ENCODE measurements around the gene CUL4A. TPM values are rescaled to one million over a fixed set of nuclear protein-coding genes. Genes with fewer than 3 reads are reported as not detected.

Gene CUL4A
- total and polyA plus RNA-seq, 2 donors (not counting 1 experiment from before 2014, with no cell fraction given): 37.5 to 80.4 TPM

GRCh38 chr13:113243847-113244246, 34.4 kb downstream of the CUL4A start:
- H3K4me1 ChIP-seq (ENCODE audit: control insufficient read depth in 2 of 2, insufficient read depth in 2 of 2, low read length in 2 of 2): no peaks in the 10 kb centered on the region
- no peaks in the 10 kb centered on the region for H3K27me3 ChIP-seq (replicated peaks in 1 of 4; ENCODE audit: control extremely low read depth in 1 of 4, control insufficient read depth in 3 of 4, insufficient read depth in 4 of 4, low read length in 3 of 4)
- H3K79me2 ChIP-seq (ENCODE audit: control insufficient read depth, insufficient read depth, low read length): no peaks in the 10 kb centered on the region
- H3K4me2 ChIP-seq (replicated peaks; ENCODE audit: low read depth, low read length, poor library complexity, severe bottlenecking): no peak overlapping the region
- ChIA-PET CTCF (no interaction called here), POLR2A (no interaction called here)
- no peak overlapping the region for H3K27ac ChIP-seq (ENCODE audit: low read length in 2 of 2)
- 90% methylated on average over 3 of the region's 6 CpGs for WGBS (ENCODE audit: insufficient coverage)
- no peaks in the 10 kb centered on the region for H3K9me3 ChIP-seq (ENCODE audit: control extremely low read depth in 1 of 3, control insufficient read depth in 2 of 3, insufficient read depth in 1 of 3, low read length in 2 of 3)
- H3K9me3 Mint-ChIP-seq (ENCODE audit: insufficient read depth): no peaks in the 10 kb centered on the region
- H3K27ac Mint-ChIP-seq: no peak overlapping the region
- H3K4me3 Mint-ChIP-seq: no peak overlapping the region
- intact Hi-C loops (cut with micrococcal nuclease): no loop called here
- ATAC-seq (ENCODE audit: low read depth): no peak
- peaks cover 4 to 86% of the 10 kb centered on the region in 2 experiments for H3K36me3 ChIP-seq (replicated peaks in 1 of 2; ENCODE audit: control extremely low read depth in 1 of 2, control insufficient read depth in 1 of 2, extremely low read depth in 1 of 2, insufficient read depth in 2 of 2, low read length in 1 of 2)
- DNase-seq: no peak
- H4K20me1 ChIP-seq (ENCODE audit: control insufficient read depth, insufficient read depth, low read length, poor library complexity, severe bottlenecking): no peaks in the 10 kb centered on the region
- H3K27me3 Mint-ChIP-seq: no peaks in the 10 kb centered on the region
- H2AFZ ChIP-seq (ENCODE audit: insufficient read depth, low read depth, low read length, poor library complexity, severe bottlenecking): no peak overlapping the region
- H3K4me1 Mint-ChIP-seq: no peaks in the 10 kb centered on the region
- TF ChIP-seq EZH2 (IDR thresholded peaks at IDR 0.05; ENCODE audit: borderline replicate concordance, insufficient read depth, low read depth, low read length, poor library complexity, severe bottlenecking): no peak
- TF ChIP-seq CTCF (IDR thresholded peaks at IDR 0.05): no peak
- no peak overlapping the region for H3K9ac ChIP-seq (ENCODE audit: low read length)
- no peak overlapping the region for H3K4me3 ChIP-seq (ENCODE audit: control extremely low read depth in 1 of 5, extremely low read depth in 1 of 5, insufficient read depth in 1 of 5, low read depth in 2 of 5, low read length in 4 of 5)

GRCh38 chr13:113245849-113246796, 36.7 kb downstream of the CUL4A start:
- POLR2A ChIA-PET: no interaction called here
- Histone ChIP-seq H3K27me3 (replicated peaks in 1 of 4; ENCODE audit: control extremely low read depth in 1 of 4, control insufficient read depth in 3 of 4, insufficient read depth in 4 of 4, low read length in 3 of 4) (no peaks in the 10 kb centered on the region), H3K9me3 (ENCODE audit: control extremely low read depth in 1 of 3, control insufficient read depth in 2 of 3, insufficient read depth in 1 of 3, low read length in 2 of 3) (no peaks in the 10 kb centered on the region), H2AFZ (ENCODE audit: insufficient read depth, low read depth, low read length, poor library complexity, severe bottlenecking) (no peak overlapping the region), H3K9ac (ENCODE audit: low read length) (no peak overlapping the region), H3K79me2 (ENCODE audit: control insufficient read depth, insufficient read depth, low read length) (no peaks in the 10 kb centered on the region), H3K4me1 (ENCODE audit: control insufficient read depth in 2 of 2, insufficient read depth in 2 of 2, low read length in 2 of 2) (no peaks in the 10 kb centered on the region), H3K4me2 (replicated peaks; ENCODE audit: low read depth, low read length, poor library complexity, severe bottlenecking) (no peak overlapping the region), H3K27ac (ENCODE audit: low read length in 2 of 2) (no peak overlapping the region), H3K36me3 (replicated peaks in 1 of 2; ENCODE audit: control extremely low read depth in 1 of 2, control insufficient read depth in 1 of 2, extremely low read depth in 1 of 2, insufficient read depth in 2 of 2, low read length in 1 of 2) (peaks cover 5 to 83% of the 10 kb centered on the region in 2 experiments), H4K20me1 (ENCODE audit: control insufficient read depth, insufficient read depth, low read length, poor library complexity, severe bottlenecking) (no peaks in the 10 kb centered on the region), H3K4me3 (ENCODE audit: control extremely low read depth in 1 of 5, extremely low read depth in 1 of 5, insufficient read depth in 1 of 5, low read depth in 2 of 5, low read length in 4 of 5) (no peak overlapping the region)
- Mint-ChIP-seq H3K27me3 (no peaks in the 10 kb centered on the region), H3K27ac (no peak overlapping the region), H3K4me3 (no peak overlapping the region), H3K4me1 (no peaks in the 10 kb centered on the region), H3K9me3 (ENCODE audit: insufficient read depth) (no peaks in the 10 kb centered on the region)
- intact Hi-C loops (cut with micrococcal nuclease): no loop called here
- TF ChIP-seq EZH2 (IDR thresholded peaks at IDR 0.05; ENCODE audit: borderline replicate concordance, insufficient read depth, low read depth, low read length, poor library complexity, severe bottlenecking) (no peak), CTCF (IDR thresholded peaks at IDR 0.05) (no peak)
- DNase-seq: no peak
- ATAC-seq (ENCODE audit: low read depth): no peak
- WGBS (ENCODE audit: insufficient coverage): 50% methylated on average over 2 of the region's 10 CpGs
- CTCF ChIA-PET: no interaction called here
